ENCODE data around the gene MTUS2.

The MTUS2 gene

DNA sequence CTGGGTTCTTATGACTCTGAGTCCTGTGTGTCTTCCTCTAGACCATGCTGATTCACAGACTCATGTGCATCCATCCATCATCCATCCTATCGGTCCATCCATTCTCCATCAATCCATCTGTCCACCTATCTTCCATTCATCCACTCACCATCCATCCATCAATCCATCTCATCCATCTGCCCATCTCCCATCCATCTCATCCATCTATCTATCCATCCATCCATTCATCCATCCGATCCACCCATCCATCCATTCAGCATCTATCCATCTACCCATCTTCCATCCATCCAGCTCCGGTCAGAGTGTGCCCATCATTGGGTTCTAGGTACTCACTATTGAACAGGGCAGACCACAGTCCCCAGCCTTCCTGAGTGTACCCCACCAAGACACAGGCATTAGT lies 699.8 kb downstream of the MTUS2 start:
- H3K27ac ChIP-seq: no peak overlapping the region
- TF ChIP-seq, protein P1, sequence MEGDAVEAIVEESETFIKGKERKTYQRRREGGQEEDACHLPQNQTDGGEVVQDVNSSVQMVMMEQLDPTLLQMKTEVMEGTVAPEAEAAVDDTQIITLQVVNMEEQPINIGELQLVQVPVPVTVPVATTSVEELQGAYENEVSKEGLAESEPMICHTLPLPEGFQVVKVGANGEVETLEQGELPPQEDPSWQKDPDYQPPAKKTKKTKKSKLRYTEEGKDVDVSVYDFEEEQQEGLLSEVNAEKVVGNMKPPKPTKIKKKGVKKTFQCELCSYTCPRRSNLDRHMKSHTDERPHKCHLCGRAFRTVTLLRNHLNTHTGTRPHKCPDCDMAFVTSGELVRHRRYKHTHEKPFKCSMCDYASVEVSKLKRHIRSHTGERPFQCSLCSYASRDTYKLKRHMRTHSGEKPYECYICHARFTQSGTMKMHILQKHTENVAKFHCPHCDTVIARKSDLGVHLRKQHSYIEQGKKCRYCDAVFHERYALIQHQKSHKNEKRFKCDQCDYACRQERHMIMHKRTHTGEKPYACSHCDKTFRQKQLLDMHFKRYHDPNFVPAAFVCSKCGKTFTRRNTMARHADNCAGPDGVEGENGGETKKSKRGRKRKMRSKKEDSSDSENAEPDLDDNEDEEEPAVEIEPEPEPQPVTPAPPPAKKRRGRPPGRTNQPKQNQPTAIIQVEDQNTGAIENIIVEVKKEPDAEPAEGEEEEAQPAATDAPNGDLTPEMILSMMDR (IDR thresholded peaks at IDR 0.05): no peak
- TF ChIP-seq ZFX (IDR thresholded peaks at IDR 0.05; ENCODE audit: borderline replicate concordance): no peak

DNA sequence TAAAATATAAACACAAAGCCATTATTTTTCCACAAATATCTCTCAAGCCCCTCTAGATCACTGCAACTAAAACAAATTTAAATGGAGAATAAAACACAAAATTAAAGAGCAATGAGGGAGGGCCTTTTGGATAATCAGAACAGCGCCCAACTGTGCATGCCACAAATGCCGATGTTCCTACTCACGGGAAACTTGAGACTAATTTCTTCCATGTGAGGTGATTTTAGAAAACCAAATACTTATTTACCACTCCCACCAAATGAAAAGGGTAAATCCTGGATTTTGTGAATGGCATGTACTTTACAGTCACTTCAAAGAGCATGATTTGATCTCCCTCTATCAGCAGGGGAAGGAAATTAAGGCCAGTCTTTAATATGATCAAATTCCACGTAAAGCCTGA lies 700.5 kb downstream of the MTUS2 start:
- H3K27ac ChIP-seq: no peak overlapping the region
- TF ChIP-seq ZFX (IDR thresholded peaks at IDR 0.05; ENCODE audit: borderline replicate concordance): no peak
- TF ChIP-seq, protein P1 (IDR thresholded peaks at IDR 0.05): no peak

DNA sequence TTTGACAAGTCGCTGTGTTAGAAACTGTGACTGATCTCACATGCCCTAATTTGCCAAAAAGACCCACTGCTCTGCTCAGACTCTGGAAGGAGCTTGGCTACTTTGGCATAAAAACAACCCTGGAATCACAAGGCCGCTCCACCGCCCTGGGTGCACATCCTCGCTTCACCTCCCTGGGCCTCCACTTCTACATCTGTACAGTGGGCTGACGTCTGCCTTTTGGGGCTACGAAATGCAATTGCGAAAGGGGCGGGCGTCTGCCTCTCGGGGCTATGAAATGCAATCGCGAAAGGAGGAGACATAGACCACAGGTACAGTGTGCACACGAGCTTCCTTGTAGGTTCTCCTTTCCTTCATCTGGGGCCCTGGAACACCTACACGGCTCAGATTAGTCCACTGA lies 701.2 kb downstream of the MTUS2 start:
- no peak overlapping the region for H3K27ac ChIP-seq
- TF ChIP-seq ZFX (IDR thresholded peaks at IDR 0.05; ENCODE audit: borderline replicate concordance): no peak
- TF ChIP-seq, protein P1 (IDR thresholded peaks at IDR 0.05): no peak

GRCh38 chr13:29522044-29522685 lies 702.0 kb downstream of the MTUS2 start:
- H3K27ac ChIP-seq: no peak overlapping the region
- TF ChIP-seq, protein P1 (IDR thresholded peaks at IDR 0.05): no peak
- no peak for TF ChIP-seq ZFX (IDR thresholded peaks at IDR 0.05; ENCODE audit: borderline replicate concordance)

- no peak for TF ChIP-seq ZFX (IDR thresholded peaks at IDR 0.05; ENCODE audit: borderline replicate concordance)
- TF ChIP-seq, protein P1 (IDR thresholded peaks at IDR 0.05): no peak
- no peak overlapping the region for H3K27ac ChIP-seq
Observed at GRCh38 chr13:29523199-29523961, 703.2 kb downstream of the MTUS2 start.

DNA sequence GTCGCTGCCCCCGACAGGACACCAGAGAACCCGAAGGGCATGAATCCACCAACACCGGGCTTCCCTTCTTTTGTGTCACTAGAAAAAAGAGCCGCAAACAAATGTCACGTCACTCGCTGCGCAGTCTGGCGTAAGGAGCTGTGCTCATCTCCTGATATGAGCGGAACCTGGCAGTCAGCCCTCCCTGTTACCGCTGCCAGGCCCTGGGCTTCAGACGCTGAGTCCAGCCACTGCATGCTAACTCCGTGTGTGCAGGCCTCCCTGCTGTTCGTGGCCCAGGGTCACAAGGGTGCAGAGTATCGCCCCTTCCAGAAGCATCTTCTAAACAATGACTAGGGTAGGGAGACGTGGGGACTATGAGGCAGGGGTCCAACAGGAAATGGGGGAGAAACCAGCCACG lies 704.0 kb downstream of the MTUS2 start:
- no peak overlapping the region for H3K27ac ChIP-seq
- TF ChIP-seq ZFX (IDR thresholded peaks at IDR 0.05; ENCODE audit: borderline replicate concordance): no peak
- TF ChIP-seq, protein P1 (IDR thresholded peaks at IDR 0.05): no peak

DNA sequence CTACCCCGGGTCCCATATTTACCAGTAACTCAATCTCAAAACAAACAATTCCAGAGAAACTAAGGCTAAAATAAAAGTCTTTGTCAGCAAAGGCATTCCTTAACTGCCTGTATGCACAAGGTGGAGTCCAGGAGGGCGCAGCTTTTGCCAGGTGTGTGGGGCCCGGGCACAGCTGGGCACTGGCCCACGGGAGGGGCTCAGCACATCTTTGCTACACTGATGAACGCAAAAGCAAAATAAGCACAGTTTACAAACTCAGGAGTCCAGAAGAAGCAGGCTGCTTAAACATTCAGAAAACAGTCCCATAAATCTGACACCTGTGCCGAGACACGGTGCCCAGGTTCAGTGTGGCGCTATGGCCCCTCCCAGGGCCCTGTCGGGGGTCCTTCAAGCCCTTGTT lies 704.5 kb downstream of the MTUS2 start:
- TF ChIP-seq, protein P1 (IDR thresholded peaks at IDR 0.05): no peak
- TF ChIP-seq ZFX (IDR thresholded peaks at IDR 0.05; ENCODE audit: borderline replicate concordance): no peak
- no peak overlapping the region for H3K27ac ChIP-seq

All from 22Rv1 (cell line).